SK-N-SH treated with all-trans-retinoic acid at 6 μM for 48 hours (cell line): ENCODE results near the gene EVC.

Experiments used
- ARNTL ChIP-seq: fragments of 450-650 bp; formaldehyde crosslinking; IDR thresholded peaks from 2 replicates; pipeline ENCODE4 v1.5.0; 2020; ENCODE audit warnings: low read depth, mild to moderate bottlenecking, moderate library complexity, borderline replicate concordance
- CSDC2 ChIP-seq: fragments of 250-450 bp; sonication (Bioruptor Pico); IDR thresholded peaks from 2 replicates; pipeline ENCODE4 v1.5.0; 2020; ENCODE audit warnings: mild to moderate bottlenecking, moderate library complexity
- GLIS3 ChIP-seq: fragments of 250-450 bp; sonication (Bioruptor Pico); IDR thresholded peaks from 2 replicates; pipeline ENCODE4 v1.5.0; 2020; ENCODE audit warnings: mild to moderate bottlenecking, moderate library complexity
- ISL1 ChIP-seq: fragments of 250-450 bp; sonication (Bioruptor Pico); IDR thresholded peaks from 2 replicates; pipeline ENCODE4 v2.1.2; 2022; ENCODE audit warnings: mild to moderate bottlenecking, moderate library complexity
- PPARA ChIP-seq: fragments of 250-450 bp; sonication (Bioruptor Pico); IDR thresholded peaks from 2 replicates; pipeline ENCODE4 v1.5.0; 2020; ENCODE audit warnings: mild to moderate bottlenecking, borderline replicate concordance
- RARB ChIP-seq: fragments of 250-450 bp; sonication (Bioruptor Pico); IDR thresholded peaks from 2 replicates; pipeline ENCODE4 v1.8.0; 2021; ENCODE audit warnings: mild to moderate bottlenecking, moderate library complexity
- TCF4 ChIP-seq: fragments of 250-450 bp; sonication (Bioruptor Pico); IDR thresholded peaks from 2 replicates; pipeline ENCODE4 v1.8.0; 2021; ENCODE audit warnings: mild to moderate bottlenecking, moderate library complexity, borderline replicate concordance
- TOX ChIP-seq: fragments of 250-450 bp; sonication (Bioruptor Pico); IDR thresholded peaks from 2 replicates; pipeline ENCODE4 v1.8.0; 2021; ENCODE audit warnings: mild to moderate bottlenecking, moderate library complexity, borderline replicate concordance
- ZFP3 ChIP-seq: fragments of 250-450 bp; sonication (Bioruptor Pico); IDR thresholded peaks from 2 replicates; pipeline ENCODE4 v1.5.0; 2020; ENCODE audit warnings: mild to moderate bottlenecking, moderate library complexity
- ZFP30 ChIP-seq: fragments of 450-650 bp; formaldehyde crosslinking; IDR thresholded peaks from 2 replicates; pipeline ENCODE4 v1.5.0; 2022; ENCODE audit warnings: mild to moderate bottlenecking, moderate library complexity
- TF ChIP-seq, protein P1 (sequence below): fragments of 250-450 bp; sonication (Bioruptor Pico); IDR thresholded peaks from 2 replicates; pipeline ENCODE4 v1.8.0; 2020; ENCODE audit warnings: mild to moderate bottlenecking, moderate library complexity, borderline replicate concordance
- TF ChIP-seq, protein P2 (sequence below): fragments of 250-450 bp; sonication (Bioruptor Pico); IDR thresholded peaks from 2 replicates; pipeline ENCODE4 v1.5.1; 2020; ENCODE audit warnings: low read depth, mild to moderate bottlenecking, moderate library complexity

DNA sequence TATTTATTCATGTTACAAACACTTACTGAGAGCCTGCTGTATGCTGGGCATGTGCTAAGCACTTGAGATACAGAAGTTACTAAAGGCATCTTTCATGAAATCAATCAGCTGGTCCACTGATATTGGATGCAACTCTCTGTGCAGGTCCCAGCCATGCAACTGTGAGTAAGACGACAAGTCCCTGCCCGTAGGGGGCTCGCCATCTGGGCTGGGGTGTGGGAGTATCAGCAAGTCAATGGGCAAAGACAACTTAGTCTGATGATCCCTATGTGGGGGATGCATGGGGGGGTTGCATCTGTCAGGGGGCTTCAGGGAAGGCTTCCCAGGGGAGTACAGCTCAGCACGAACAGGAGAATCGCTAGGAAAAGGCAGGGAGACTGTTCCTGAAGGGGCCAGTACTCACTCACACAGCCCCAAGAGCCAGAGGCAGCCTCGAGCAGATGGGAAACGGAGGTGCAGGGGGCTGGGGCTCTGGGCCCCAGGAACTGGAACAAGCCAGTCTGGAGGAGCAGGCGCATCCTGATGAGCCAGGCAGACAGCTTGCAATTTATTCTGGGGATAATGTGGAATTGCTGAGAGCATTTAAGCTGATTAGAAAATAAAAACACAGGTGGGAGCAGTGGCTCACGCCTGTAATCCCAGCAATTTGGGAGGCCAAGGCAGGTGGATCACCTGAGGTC is 141.7 kb downstream of the EVC start:
- TF ChIP-seq PPARA (CRISPR knock-in tag) (no peak), CSDC2 (CRISPR knock-in tag) (no peak), GLIS3 (no peak), ISL1 (CRISPR knock-in tag) (no peak), ZFP30 (CRISPR knock-in tag) (no peak), ARNTL (no peak), TCF4 (CRISPR knock-in tag) (no peak), RARB (CRISPR knock-in tag) (no peak), ZFP3 (CRISPR knock-in tag) (no peak), TOX (no peak)
- TF ChIP-seq, protein P1, sequence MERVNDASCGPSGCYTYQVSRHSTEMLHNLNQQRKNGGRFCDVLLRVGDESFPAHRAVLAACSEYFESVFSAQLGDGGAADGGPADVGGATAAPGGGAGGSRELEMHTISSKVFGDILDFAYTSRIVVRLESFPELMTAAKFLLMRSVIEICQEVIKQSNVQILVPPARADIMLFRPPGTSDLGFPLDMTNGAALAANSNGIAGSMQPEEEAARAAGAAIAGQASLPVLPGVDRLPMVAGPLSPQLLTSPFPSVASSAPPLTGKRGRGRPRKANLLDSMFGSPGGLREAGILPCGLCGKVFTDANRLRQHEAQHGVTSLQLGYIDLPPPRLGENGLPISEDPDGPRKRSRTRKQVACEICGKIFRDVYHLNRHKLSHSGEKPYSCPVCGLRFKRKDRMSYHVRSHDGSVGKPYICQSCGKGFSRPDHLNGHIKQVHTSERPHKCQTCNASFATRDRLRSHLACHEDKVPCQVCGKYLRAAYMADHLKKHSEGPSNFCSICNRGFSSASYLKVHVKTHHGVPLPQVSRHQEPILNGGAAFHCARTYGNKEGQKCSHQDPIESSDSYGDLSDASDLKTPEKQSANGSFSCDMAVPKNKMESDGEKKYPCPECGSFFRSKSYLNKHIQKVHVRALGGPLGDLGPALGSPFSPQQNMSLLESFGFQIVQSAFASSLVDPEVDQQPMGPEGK (CRISPR knock-in tag), result no peak
- TF ChIP-seq, protein P2, sequence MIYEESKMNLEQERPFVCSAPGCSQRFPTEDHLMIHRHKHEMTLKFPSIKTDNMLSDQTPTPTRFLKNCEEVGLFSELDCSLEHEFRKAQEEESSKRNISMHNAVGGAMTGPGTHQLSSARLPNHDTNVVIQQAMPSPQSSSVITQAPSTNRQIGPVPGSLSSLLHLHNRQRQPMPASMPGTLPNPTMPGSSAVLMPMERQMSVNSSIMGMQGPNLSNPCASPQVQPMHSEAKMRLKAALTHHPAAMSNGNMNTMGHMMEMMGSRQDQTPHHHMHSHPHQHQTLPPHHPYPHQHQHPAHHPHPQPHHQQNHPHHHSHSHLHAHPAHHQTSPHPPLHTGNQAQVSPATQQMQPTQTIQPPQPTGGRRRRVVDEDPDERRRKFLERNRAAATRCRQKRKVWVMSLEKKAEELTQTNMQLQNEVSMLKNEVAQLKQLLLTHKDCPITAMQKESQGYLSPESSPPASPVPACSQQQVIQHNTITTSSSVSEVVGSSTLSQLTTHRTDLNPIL, result no peak
